Endometrial microvascular endothelial cells (primary cell): Measurements from ENCODE around the gene LRP1B. TPM values are rescaled to one million over a fixed set of nuclear protein-coding genes. Genes with fewer than 3 reads are reported as not detected.

Experiments used
- in situ Hi-C: cut with HindIII; loops from 2 replicates; pipeline ENCODE4 v1.10.0; 2017; ENCODE audit warnings: low sequenced_read_pairs, low pct_unique_long_range_greater_than_20kb; ENCODE audit errors: inconsistent ontology term
- total RNA-seq: library from RNA; depleted of rRNA; stranded (reverse); fragments of >200 nt; gene quantifications from one replicate; pipeline ENCODE4 v1.2.3, GENCODE V29; 2015; ENCODE audit errors: inconsistent ontology term

LRP1B gene
- total RNA-seq, 1 donor from 2014 or later = not detected

DNA sequence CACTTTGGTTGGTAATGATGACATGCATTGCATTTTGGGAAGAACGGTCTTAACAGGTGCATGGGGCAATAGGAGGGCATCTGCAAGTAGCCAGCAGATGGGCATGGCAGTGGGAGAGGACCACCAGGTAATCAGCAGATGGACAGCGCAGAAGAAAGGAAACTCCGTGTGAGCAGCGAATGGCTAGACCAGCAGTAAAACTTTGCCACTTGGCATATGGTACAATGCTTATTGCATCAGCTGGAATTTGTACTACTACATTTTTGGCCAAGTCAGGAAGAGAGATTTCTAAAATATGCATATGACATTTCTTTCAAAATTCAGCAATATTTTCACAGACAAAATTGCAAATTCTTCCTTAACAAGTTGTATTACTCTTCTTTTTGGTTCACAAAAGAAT, 768.5 kb downstream of the LRP1B start:
- in situ Hi-C loops = no loop called here

DNA sequence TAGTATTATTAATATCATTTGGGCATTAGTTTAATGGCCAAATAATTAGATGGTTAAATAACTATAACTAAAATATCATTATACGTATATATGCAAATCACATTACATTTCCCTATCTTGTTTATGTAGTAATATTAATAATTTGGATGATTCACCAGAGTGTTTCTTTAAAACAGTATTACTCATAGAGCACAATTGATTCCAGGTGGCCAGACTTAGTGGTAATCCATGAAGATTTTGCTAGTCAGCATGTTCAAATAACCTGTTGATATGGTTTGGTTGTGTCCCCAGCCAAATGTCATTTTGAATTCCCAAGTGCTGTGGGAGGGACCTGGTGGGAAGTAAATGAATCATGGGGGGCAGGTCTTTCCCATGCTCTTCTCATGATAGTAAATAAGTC, 782.3 kb downstream of the LRP1B start:
- in situ Hi-C loops = no loop called here

DNA sequence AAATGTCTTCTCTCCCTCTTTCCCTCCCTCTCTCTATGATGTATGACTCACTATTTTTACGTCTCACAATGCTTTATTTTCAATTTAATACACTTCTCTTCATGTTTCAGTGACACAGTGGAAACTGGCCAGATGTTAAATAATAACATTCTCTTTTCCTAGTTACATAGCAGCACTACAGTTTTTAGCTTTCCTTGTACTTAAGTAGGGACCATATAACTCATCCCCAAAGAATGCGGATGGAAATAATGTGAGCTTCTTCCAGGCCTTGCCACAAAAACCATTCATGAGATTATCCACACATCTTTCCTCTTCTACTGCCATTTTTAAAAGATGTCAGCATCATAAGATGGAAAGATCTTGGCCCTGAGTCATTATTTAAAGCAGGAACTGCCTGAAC, 789.4 kb downstream of the LRP1B start:
- in situ Hi-C loops = no loop called here

DNA sequence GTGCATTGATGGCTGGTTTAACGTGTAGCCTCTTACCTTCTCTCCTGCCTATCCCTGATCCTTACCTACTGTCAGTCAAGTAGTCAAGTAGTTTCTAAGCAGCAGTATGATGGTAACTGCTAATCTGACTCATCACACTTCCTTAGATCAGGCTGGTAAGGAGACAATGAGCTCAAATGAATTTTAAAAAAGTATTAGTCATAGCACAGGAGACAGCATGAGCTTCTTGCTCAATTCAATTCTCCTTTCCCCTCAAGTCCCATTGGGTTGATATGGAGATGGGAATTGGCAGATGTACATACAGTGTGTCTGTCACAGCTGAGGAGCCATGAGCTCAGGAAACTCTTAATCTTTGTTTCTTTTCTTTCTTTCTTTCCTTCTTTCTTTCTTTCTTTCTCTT, 799.7 kb downstream of the LRP1B start:
- in situ Hi-C loops = no loop called here

DNA sequence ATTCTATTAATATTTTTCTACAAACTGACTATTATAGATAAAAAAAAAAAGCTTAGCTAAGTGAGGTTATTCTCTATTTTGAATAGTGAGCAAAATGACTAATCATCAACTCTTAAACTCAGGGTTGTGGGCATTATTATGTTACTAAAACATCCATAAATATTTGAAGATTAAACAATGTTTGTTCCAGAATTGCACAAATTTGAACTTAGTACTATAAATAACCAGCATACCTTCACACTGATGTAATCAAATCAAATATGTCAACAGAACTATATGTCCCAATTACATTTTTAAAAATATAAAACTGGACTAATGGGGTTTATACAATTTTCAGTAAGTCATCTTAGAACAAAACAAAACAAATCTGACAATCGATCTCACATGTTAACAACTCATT, 800.9 kb downstream of the LRP1B start:
- in situ Hi-C loops = no loop called here

DNA sequence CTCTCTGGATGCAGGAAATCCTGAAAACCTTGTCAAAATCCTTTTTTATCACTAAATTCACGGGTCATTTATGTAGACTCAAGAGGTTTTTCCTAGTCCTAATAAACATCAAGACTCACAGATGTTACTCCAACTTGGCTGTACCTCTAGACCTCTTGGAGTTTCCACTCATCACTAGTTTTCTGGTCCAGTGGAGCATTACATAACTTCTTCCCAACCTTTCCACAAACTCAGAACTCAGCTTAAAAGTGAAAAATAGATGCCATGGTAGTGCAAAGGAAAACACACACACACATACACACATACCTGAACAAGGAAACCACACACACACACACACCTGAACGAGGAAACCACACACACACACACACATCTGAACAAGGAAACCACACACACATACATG, 807.2 kb downstream of the LRP1B start:
- in situ Hi-C loops = no loop called here

DNA sequence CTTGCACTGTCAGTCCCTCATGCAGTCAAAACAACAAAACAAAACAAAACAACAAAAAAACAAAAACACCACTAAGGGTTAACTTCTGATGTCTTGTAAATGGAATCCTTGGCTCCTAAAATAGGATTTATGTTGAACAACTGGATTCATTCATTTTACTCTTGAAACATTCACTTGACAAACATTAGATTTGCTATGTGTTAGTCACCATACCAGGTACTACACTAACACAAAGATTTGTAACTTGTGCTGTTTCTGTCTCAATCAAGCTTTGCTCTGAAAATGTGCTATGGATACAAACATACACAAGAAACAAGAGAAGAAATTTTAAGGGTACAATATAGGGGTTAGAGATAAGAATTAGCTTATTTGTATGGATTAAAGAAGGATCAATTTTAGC, 812.8 kb downstream of the LRP1B start:
- in situ Hi-C loops = no loop called here

DNA sequence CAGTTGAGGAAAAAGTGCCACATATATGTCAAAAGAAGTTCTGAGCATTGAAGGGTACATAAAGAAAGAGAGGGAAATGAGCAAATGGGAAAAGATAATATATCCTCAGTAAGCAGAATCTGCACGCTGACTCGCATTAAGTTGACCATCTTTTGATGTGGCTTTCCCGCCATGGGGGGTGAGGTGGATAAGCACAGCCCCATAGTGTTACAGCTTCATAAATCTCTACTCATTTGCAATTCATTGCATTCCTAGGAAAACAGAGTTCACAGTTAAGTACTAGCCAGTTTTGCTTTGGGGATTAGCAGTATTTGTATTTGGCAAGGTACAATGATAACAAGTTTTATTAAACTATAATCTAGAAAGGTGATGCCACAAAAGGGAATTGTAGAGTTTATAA, 814.2 kb downstream of the LRP1B start:
- in situ Hi-C loops = no loop called here

DNA sequence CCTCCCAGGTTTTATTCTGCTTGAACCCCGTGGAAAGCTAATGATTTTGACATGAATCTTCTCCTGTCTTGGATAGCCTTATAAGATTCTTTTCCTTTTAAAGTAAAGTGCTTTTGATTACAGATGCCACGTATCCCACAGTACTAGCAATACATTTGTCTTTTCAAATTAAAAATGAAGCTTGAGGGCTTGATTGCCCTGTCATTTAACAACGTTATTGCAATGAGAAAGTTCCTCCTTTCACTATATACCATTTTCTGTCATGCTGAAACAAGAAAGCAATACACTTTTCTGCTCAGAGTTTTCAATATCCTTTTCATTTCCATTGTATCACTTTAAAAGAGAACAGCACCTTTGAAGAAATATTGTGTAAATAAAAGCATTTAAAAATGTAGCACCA, 814.7 kb downstream of the LRP1B start:
- in situ Hi-C loops = no loop called here

DNA sequence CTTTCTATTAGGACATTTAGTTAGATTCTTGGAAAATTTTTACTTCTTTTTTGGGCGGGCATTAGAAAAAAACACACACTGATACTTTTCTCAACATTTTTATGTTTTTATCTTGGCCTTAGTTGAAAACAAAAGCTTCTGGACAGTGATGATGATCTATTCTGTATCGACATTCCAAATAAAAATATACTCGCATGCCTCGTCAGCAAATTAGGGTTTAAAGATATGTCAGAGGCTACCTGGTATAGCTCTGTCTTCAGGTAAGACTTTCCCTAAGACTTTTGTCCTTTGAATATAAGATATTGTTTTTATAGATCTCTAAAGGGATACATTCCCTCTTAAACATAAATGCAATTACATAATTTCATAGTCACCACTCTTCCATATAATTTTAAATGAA, 816.8 kb downstream of the LRP1B start:
- in situ Hi-C loops = no loop called here

DNA sequence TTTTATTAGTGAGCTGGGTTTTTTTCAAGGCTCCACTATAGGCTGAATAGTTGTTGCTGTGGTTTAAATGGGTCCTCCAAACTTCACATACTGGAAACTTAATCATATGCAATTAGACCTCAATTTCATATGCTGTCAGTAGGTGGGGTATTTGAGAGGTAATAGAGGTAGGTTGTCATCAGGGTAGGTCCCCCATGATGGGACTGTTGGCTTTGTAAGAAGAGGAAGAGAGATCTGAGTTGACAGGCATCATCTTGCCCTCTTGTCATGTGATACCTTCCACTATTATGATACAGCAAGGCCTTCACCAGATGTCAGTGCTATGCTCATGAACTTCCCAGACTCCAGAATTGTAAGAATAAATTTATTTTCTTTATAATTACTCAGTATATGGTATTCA, 819.4 kb downstream of the LRP1B start:
- in situ Hi-C loops = no loop called here

DNA sequence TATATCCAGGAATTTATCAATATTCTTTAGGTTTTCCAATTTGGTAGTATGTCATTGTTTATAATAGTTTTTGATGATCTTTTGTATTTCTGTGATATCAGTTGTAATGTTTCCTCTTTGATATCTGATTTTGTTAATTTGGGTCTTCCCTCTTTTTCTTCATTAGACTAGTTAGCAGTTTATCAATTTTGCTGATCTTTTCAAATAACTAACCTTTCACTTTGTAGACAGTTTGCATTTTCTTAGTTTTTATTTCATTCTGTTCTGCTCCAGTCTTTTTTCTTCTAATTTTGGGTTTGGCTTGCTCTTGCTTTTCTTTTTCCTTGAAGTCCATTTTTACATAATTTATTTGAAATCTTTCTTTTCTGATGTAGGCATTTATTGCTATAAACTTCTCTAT, 824.4 kb downstream of the LRP1B start:
- in situ Hi-C loops = no loop called here

DNA sequence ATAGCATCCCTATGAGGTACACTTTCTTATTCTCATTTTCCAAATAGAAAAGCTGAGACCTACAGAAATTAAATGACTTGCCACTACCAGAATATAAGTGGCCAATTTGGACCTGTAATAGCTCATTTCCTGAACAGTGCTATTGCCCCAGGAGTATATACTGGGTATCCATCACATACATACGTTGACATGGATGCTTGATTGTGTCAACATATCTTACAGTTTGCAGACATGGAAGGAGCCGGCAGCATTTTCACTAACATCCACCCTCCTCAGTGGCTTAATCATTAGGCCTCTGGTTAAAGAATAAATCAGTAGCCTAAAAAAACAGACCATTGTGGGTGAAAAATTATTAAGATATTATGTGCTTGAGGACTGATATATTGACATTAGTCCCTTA, 829.3 kb downstream of the LRP1B start:
- in situ Hi-C loops = no loop called here

DNA sequence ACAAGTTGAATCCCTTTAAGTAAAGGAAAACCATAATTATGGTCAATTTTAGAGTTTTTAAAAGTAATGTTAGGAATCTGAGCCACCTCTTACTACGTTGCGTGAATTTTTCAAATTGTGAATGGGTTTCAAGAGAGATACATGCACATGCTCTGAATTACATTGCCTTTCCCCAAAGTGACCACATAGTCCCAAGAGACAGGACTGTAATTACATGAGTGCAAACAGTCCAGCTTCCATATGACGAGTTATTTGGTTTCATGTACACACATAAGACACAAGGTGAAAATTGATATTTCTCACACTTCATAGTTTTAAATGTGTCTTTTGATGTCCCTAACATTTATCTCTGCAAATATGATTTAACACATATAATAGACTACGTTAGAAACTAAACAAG, 850.8 kb downstream of the LRP1B start:
- in situ Hi-C loops = no loop called here

DNA sequence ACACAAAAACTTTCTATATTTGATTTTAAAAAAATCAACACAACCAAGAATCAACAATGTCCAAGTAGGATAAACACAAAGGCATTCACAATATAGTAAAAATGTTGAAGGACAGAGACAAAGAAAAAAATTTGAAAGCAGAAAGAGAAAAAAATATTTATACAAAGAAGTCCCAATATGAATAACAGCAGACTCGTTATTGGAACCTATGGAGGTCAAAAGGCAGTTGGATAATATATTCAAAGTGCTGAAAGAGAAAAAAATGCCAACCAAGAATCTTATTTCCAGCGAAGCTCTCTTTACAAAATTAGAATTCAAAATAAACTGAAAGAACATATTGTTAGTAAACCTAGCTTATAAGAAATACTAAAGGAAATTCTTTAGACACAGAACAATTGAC, 859.5 kb downstream of the LRP1B start:
- in situ Hi-C loops = no loop called here

DNA sequence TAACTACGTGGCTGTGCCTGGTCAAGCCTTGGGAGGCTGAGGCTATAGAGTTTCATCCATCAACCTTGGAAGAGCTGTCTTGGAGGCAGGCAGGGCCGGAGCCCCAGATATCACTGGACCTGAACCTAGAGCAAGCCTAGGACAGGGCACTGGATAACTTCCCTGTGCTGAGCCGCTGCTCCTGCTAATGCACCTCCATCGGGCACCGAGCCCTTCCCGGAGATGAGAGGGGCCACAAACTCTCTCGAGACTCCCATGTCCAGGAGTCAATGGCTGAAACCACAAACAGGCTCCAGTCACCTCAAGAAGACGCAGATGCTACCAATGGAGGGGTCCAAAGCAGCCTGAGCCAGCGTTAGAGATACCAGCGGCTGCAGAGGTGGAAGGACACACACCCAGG, 866.0 kb downstream of the LRP1B start:
- in situ Hi-C loops = no loop called here

DNA sequence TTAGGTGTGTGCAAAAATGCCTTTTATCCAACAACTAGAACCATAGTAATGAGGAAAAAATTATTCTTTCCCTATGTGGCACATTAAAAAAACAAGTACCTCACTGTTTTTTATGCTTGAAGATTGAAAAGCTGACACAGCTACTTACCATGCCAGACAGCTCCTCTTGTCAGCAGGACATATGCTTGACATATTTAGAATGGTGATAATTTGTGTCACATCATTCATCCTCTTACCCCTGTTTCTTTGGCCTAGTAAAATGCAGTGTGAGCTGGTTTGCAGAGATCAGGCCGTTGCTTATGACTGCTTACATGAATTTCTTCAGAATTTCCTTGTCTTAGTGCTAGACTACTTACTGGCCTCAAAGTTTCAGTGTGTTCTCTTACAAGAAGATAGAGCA, 869.9 kb downstream of the LRP1B start:
- in situ Hi-C loops = no loop called here

DNA sequence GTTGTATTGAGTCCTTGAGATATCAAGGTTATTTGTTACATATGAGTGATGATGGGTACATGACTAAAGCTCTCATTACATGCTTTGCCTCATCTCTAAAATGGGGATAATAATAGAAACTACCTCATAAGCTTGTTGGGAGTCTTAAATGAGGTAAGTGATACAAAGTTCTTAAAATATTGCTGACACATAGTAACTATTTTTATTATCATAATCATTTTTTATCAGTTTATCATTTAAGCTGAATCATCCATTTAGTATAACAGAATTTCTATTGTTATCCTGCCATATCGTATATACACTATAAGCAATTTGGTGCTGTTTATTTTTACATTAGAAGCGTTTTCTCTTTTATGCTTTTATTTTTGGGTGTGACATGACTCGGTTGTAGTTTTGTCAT, 871.1 kb downstream of the LRP1B start:
- in situ Hi-C loops = no loop called here

DNA sequence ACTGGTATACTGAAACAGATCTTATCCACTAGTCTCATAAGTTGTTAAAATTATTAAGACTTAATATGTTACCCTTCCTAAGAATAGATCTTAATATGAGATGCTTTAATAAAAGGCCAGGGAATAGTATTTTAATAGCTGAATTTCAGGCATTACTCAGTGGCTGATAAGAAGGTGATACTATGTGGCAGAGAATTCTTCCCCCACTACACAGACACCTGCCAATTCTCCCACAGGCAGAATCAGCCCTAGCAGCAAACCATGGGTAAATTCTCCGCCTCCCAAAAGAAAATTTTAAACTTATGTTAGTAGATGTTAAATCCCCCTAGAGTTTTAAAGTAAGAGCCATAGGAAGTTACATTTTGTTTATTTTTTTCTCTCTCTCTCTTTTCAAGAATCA, 888.8 kb downstream of the LRP1B start:
- in situ Hi-C loops = no loop called here

DNA sequence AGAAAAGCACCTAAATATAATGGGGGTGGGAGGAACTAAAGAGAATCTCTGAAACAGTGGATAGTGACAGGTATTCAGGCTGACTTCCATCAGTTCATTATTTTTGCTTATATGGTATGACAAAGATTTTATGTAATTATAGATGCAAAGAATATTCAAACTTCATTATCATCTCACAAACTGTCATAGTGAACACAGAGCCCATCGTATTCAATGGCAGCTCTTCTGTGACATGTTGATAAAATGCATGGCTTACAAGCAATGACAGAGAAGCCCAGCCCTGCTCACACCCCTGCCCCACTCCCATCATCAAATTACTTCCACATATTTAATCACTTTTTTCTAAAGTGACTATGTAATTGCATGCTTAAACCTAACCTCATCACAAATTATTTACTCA, 904.3 kb downstream of the LRP1B start:
- in situ Hi-C loops = no loop called here

DNA sequence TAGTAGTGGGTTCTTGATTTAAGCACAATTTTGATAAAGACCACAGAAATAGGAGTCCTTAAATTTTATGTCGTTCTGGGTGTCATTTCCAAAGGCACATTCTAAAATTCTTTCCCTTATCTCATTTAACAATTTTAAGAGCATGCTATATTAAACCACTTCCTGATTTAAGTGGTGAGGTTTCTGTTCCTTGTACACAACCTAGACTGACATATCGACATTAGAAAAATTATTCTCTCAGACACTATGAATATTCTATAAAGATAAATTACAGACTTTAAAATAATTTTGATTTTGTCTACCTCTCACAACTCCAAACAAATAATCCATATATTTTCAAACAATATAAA, 923.8 kb downstream of the LRP1B start:
- in situ Hi-C loops = no loop called here

DNA sequence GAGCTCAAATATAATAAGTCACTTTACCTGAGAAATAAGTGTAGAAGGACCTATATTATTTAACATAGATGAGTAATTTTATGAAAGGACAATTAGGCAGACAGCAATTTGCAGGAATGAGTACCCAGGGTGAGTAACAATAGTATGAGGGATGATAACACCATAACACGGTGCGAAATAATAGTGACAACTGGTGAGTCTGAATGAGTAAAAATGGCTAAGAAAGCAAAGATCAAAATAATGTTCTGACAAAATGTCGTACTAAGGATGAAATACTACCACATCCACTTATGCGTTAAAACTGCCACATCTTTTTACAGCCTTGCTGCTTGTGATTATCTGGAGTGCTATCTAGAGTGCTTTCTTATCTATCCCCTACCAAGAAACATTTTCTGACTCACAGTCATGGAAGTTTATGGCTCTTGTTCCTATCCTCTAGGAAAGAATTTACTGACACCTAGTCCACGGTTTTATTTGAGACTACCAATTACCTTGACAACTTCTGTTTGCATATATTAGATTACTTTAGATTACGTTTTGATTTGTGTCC, 929.7 kb downstream of the LRP1B start:
- in situ Hi-C loops = no loop called here
